Fibroblast of peridontal ligament (primary cell): ENCODE data around the gene HIRIP3.

Experiments used
- DNase-seq: peaks from one replicate; pipeline ENCODE4 v3.0.0-alpha.2; 2010; ENCODE audit errors: extremely low read depth

The HIRIP3 gene

DNA sequence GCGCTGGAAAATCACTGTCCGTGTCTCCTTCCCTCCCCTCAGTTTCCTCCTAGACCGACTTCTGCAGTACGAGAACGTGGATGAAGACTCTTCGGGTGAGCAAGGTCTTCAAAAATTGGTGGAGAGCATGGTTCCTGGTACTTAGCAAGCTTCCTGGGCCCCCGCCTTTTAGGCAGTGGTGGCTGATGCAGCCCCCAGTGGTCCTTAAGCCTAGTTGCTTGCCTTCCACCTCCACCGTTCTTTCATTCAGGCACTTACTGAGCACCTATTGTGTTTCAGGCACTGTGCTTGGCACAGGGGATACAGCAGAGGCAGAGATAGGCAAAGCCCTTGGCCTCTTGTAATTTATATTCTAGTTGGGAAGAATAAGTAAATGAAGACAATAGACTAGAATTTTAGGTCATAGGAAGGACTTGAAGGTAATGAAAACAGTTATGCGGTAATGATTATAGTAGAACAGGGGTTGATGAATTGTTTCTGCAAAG, 1.4 kb upstream of the HIRIP3 start:
- DNase-seq = no peak

DNA sequence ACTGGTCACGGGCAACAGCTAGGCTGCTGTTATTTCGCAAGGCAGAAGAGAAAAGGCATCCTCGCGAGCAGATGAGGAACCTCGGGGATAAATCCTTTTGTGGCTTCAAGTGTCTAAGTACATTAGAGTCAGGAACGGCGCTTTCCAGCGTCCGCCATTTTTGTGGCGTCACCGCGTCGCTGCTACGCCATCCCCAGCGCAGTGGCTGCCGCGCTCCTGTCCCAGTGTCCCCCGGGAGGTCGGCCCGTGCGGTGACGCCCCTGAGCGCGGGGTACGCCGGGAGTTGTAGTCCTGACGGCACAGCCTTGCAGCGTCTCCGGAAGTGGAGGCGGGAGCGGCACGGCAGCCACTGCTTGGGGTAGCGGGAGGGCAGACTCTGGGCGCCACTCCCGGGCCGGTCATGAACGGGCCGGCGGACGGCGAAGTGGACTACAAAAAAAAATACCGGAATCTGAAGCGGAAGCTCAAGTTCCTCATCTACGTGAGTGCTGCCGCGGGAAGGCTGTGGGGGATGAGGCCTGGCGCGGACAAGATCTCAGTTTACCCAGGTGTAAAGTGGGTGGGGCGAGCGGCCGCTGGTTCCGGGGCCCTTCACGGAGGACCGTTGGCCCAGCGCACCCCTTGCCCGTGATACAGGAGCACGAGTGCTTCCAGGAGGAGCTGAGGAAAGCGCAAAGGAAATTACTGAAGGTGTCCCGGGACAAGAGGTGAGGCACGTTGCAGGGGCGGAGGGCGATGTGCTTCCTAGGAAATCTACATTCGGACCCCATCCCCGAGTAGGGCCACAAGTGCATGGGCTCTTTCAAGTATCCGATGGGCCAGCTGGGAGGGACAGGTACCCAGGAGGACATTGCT, 721 bp upstream of the HIRIP3 start, which contains the start of gene INO80E:
Gene INO80E (plus strand): TSS at position 331 of the 855 bp plus-strand sequence. CDS start 70 bp downstream, at position 401.
- DNase-seq = peak; percentile 89

- no peak for DNase-seq
These were observed 655 bp downstream of the HIRIP3 start for GRCh38 chr16:29994600-29995323.

DNA sequence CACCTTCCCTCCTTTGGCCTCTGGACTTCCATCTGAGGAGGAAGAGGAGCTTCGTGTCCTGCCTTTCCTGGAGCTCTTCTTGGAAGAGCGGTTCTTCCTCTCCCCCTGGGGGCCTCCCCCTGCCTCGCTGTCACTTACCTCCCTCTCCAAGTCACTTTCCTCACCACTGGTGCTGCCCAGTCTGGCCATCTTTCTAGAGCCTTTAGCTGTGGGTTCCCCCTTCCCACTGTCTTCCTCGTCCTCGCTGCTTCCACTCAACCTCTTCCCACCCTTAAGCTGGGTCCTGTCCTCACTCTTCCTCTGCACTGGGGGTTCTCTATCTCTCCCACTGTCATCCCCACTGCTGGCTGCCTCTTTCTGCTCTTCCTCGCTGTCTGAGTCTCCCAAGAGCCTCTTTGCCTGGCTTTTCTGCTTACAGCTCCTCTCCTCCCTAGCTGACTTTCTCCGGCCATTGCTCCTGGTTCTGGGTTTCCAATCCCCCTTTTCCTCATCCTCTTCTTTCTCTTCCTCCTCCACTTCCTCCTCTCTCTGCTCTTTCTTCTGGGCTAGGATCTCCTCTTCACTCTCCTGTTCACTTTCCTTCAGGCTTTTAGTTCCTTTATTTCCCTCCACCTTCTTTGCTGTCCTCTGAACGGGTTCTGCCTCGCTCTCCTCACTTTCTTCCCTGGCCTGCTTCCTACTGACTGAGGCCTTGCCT, 1.4 kb downstream of the HIRIP3 start:
- no peak for DNase-seq

DNA sequence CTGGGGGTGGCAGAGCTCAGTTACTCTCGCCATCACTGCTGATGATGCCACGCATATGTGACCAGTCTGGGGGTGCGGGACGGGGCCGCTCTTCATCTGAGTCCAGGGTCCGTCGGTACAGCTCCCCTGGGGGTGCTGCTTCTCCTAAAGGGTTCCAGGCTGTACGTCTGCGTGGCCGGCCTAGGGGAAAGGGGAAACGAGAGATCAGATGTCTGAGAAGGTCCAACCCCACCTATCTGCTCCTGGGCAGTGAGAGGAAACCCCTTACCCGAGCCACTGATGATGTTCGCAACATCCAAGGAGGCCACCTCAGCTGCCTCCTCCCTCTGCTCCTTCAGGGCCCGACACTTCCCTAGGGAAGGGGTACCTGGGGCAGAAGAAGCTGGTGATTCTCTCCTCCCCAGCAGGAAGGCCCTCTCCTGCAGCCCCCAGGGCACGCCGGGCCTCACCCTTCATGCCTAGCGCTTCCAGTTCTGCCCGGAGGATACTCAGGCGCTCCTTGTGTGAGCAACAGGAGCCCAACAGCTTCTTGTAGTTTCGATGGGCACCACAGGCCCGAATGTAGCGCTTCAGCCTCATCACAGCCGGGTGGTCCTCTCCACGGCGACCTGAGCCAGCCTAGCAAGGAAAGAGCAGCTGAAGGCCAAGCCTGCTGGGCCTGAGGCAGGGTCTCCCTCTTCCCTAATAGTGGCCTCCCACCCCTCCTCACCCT, 2.1 kb downstream of the HIRIP3 start:
- no peak for DNase-seq

DNA sequence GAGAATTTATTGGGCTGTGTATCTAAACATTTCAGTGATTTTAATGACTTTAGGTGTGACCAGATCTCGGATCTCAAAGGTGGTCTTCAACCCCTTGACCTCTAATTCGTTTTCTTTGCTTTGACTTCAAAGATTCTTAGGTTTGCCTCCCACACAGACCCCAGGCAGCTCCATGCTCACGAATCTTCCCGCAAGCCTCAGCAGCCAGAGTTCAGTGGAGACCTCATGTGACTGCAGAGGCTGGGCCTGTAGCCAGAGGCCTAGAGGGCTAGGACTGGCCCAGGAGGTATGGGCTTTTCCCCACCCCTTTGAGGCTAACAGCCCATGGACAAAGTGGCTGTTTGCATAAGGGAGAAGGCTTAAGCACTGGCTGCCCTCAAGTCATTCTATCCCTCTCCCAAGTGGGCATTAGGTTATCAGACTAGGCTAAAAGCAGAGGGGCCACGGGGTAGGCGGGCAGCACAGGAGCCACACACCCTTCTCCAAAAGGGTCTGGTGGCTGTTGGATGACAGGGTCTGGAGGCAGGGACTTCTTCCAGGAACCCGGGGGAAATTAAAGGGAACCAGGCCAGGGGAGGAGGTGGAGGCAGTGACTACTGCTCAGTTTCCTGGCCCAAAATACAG, 3.0 kb downstream of the HIRIP3 start:
- peak; percentile 63 for DNase-seq

GRCh38 chr16:29991571-29991904, 3.9 kb downstream of the HIRIP3 start:
- DNase-seq = no peak

- no peak for DNase-seq
These were observed 4.4 kb downstream of the HIRIP3 start for GRCh38 chr16:29990883-29991570.

GRCh38 chr16:29990034-29990433, 5.4 kb downstream of the HIRIP3 start:
- DNase-seq = no peak

DNA sequence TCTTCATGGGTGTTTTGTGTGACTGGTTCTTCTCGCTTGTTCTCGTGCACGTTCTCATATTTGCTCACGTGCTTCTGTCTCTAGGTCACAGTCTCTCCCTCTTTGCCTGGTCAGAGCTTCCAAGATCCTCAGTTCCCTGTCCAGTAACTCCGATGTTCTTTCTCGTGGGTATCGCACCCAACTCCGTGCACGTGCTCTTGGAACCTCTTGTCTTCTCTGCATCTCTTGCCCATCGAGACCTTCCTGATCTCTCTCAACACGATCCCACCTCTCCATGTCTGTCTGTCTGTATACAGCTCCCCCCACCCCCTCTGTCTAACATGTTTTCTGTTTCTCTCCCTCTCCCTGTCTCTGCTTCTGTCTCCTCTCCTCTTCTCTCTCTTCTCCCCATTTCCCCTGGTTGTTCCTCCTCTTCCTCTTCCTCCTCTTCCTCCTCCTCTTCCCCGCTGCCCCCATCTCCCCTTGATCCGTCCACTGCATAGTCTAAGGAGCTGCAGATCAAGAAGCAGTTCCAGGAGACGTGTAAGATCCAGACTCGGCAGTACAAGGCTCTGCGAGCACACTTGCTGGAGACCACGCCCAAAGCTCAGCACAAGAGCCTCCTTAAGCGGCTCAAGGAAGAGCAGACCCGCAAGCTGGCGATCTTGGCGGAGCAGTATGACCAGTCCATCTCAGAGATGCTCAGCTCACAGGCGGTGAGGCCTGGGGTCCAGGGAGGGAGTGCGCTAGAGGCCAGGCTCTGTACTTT, 6.1 kb downstream of the HIRIP3 start:
- DNase-seq = no peak

GRCh38 chr16:29988346-29989075, 6.9 kb downstream of the HIRIP3 start:
- DNase-seq = no peak

DNA sequence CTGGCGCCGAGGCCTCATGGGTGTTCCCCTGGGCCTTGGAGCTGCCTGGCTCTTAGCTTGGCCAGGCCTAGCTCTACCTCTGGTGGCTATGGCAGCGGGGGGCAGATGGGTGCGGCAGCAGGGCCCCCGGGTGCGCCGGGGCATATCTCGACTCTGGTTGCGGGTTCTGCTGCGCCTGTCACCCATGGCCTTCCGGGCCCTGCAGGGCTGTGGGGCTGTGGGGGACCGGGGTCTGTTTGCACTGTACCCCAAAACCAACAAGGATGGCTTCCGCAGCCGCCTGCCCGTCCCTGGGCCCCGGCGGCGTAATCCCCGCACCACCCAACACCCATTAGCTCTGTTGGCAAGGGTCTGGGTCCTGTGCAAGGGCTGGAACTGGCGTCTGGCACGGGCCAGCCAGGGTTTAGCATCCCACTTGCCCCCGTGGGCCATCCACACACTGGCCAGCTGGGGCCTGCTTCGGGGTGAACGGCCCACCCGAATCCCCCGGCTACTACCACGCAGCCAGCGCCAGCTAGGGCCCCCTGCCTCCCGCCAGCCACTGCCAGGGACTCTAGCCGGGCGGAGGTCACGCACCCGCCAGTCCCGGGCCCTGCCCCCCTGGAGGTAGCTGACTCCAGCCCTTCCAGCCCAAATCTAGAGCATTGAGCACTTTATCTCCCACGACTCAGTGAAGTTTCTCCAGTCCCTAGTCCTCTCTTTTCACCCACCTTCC, 7.9 kb downstream of the HIRIP3 start:
- DNase-seq = no peak

DNA sequence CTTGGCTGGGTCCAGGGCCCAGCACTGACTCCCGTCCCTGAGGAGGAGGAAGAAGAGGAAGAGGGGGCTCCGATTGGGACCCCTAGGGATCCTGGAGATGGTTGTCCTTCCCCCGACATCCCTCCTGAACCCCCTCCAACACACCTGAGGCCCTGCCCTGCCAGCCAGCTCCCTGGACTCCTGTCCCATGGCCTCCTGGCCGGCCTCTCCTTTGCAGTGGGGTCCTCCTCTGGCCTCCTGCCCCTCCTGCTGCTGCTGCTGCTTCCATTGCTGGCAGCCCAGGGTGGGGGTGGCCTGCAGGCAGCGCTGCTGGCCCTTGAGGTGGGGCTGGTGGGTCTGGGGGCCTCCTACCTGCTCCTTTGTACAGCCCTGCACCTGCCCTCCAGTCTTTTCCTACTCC, 8.5 kb downstream of the HIRIP3 start:
- no peak for DNase-seq

- no peak for DNase-seq
These were observed 9.2 kb downstream of the HIRIP3 start for GRCh38 chr16:29986231-29986630.

- DNase-seq = no peak
These were observed 10.1 kb downstream of the HIRIP3 start for GRCh38 chr16:29985271-29985811.

DNA sequence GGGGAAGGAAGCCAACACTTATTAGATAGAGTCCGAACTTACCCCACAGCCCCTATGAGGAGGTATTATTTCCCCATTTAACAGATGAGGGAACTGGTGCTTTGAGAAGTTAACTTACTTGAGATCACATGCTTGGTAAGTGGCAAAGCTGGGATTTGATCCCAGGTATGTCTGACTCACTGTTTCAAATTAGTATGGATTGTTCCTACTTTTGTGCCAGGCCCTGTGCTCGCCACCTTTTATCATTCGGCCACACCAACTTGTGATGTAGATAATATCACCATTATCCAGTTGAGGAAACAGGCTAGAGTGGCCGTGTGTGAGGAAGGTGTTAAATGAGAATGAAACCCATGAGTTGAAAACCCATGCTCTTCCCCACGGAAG, 10.7 kb downstream of the HIRIP3 start:
- DNase-seq = no peak

GRCh38 chr16:29984137-29984763, 11.2 kb downstream of the HIRIP3 start:
- DNase-seq = no peak
